HepG2 (cell line): ENCODE measurements around the gene PTPN5. TPM values are rescaled to one million over a fixed set of nuclear protein-coding genes. Genes with fewer than 3 reads are reported as not detected.

Experiments used
- ATAC-seq: fragments of 200-7000 bp; cut with Tn5 transposase; 3 replicates; pipeline ENCODE4 v1.9.1; 2020; ENCODE audit warnings: mild to moderate bottlenecking, moderate library complexity
- BruUV-seq: library from RNA; stranded (reverse); fragments of 400-500 nt; replicated peaks from 2 replicates; lab custom pipeline; 2021; lab: Mats Ljungman, UMichigan
- CTCF ChIA-PET: fragments of 300-600 bp; formaldehyde crosslinking; extraction: SDS; loops from one replicate; lab custom pipeline; 2021; ENCODE audit warnings: low total read pairs, inconsistent platforms, low intra/inter-chr PET ratio; lab: Yijun Ruan, JAX
- POLR2A ChIA-PET: fragments of 350-600 bp; sonication (Branson Sonifier 250); formaldehyde crosslinking; loops from one replicate; lab custom pipeline; 2020; ENCODE audit warnings: antibody characterized with exemption, inconsistent platforms; lab: Yijun Ruan, JAX
- DNase-seq: peaks from one replicate; pipeline ENCODE4 v3.0.0-alpha.2; 2015; ENCODE audit warnings: low spot score
- FAIRE-seq: peaks from 3 replicates; lab custom pipeline; 2011; peaks lifted over from hg19 to GRCh38; lab: Jason Lieb, UNC
- H2AFZ ChIP-seq: one replicate; pipeline ENCODE4 v1.6.1; 2011; ENCODE audit warnings: low read length, inconsistent platforms
- H3K27ac ChIP-seq: fragments of 300-600 bp; 3 replicates; pipeline ENCODE4 v1.8.0; 2011; ENCODE audit warnings: mixed run types, mild to moderate bottlenecking, mixed read lengths, low read length, inconsistent platforms; ENCODE audit not compliant: insufficient read depth; ENCODE audit errors: extremely low read length
- H3K27me3 ChIP-seq, 2 experiments: fragments of 200-600 bp in 1 of 2; 2 replicates in 1 of 2; 3 replicates in 1 of 2; pipeline versions ENCODE4 v1.6.0 to v1.8.0; 2011; ENCODE audit warnings: low read length in 2 of 2, mild to moderate bottlenecking in 2 of 2, moderate library complexity in 2 of 2, inconsistent platforms in 1 of 2; ENCODE audit not compliant: insufficient read depth in 2 of 2, control insufficient read depth in 1 of 2
- H3K36me3 ChIP-seq, 2 experiments: fragments of 200-600 bp in 1 of 2; replicated peaks in 1 of 2; 2 replicates in 1 of 2; 3 replicates in 1 of 2; pipeline versions ENCODE4 v1.5.1 to v1.8.0; 2011; ENCODE audit warnings: low read length in 2 of 2, inconsistent platforms in 1 of 2; ENCODE audit not compliant: insufficient read depth in 2 of 2, control insufficient read depth in 1 of 2
- H3K4me1 ChIP-seq: 2 replicates; pipeline ENCODE4 v1.5.1; 2012; ENCODE audit warnings: low read length, inconsistent platforms; ENCODE audit not compliant: insufficient read depth
- H3K4me2 ChIP-seq: 2 replicates; pipeline ENCODE4 v1.6.0; 2011; ENCODE audit warnings: low read depth, low read length, inconsistent platforms
- H3K4me3 ChIP-seq, 3 experiments: fragments of 200-600 bp in 1 of 3; sonication (generic), shearing (Covaris generic) in 1 of 3; replicated peaks in 1 of 3; 2 replicates each; pipeline ENCODE4 v1.5.1; 2011 to 2016; ENCODE audit warnings: low read length in 3 of 3, inconsistent platforms in 2 of 3, low read depth in 2 of 3, mild to moderate bottlenecking in 2 of 3, control low read depth in 1 of 3, mixed read lengths in 1 of 3; ENCODE audit not compliant: insufficient read depth in 1 of 3
- H3K79me2 ChIP-seq: one replicate; pipeline ENCODE4 v1.6.1; 2011; ENCODE audit warnings: low read length, inconsistent platforms; ENCODE audit not compliant: insufficient read depth
- H3K9ac ChIP-seq: 2 replicates; pipeline ENCODE4 v1.6.0; 2011; ENCODE audit warnings: mild to moderate bottlenecking, low read depth, low read length, inconsistent platforms; ENCODE audit not compliant: insufficient read depth
- H3K9me3 ChIP-seq: 2 replicates; pipeline ENCODE4 v1.5.1; 2012; ENCODE audit warnings: mild to moderate bottlenecking, low read length
- H4K20me1 ChIP-seq: 2 replicates; pipeline ENCODE4 v1.6.0; 2011; ENCODE audit warnings: inconsistent platforms, mild to moderate bottlenecking, low read length, moderate library complexity; ENCODE audit not compliant: insufficient read depth
- CREB3 ChIP-seq: sonication (generic); formaldehyde crosslinking; IDR thresholded peaks from 2 replicates; pipeline ENCODE4 v1.5.0; 2020; ENCODE audit warnings: missing genetic modification reagents
- CTCF ChIP-seq: sonication (generic); formaldehyde crosslinking; IDR thresholded peaks from 2 replicates; pipeline ENCODE4 v1.5.0; 2020; ENCODE audit warnings: mild to moderate bottlenecking, missing genetic modification reagents, moderate library complexity
- HMGA1 ChIP-seq: sonication (generic); formaldehyde crosslinking; conservative IDR thresholded peaks from 2 replicates; pipeline ENCODE4 v1.4.0; 2020; ENCODE audit warnings: missing genetic modification reagents
- RFX1 ChIP-seq: fragments of 450-650 bp; IDR thresholded peaks from 2 replicates; pipeline ENCODE4 v1.6.1; 2017
- RFX3 ChIP-seq: IDR thresholded peaks from 2 replicates; pipeline ENCODE4 v1.6.1; 2016; ENCODE audit warnings: missing biosample characterization, missing genetic modification reagents
- SIN3A ChIP-seq: IDR thresholded peaks from 2 replicates; pipeline ENCODE4 v1.6.1; 2011; ENCODE audit warnings: low read depth, mild to moderate bottlenecking, control low read depth, low read length, borderline replicate concordance
- THAP7 ChIP-seq: sonication (generic); formaldehyde crosslinking; IDR thresholded peaks from 2 replicates; pipeline ENCODE4 v1.8.1; 2023; ENCODE audit warnings: mild to moderate bottlenecking, missing genetic modification reagents
- ZMAT5 ChIP-seq: sonication (generic); formaldehyde crosslinking; IDR thresholded peaks from 2 replicates; pipeline ENCODE4 v1.5.0; 2020; ENCODE audit warnings: mild to moderate bottlenecking, low read depth, missing genetic modification reagents, borderline replicate concordance
- ZNF687 ChIP-seq: sonication (generic); formaldehyde crosslinking; IDR thresholded peaks from 2 replicates; pipeline ENCODE4 v1.5.1; 2020; ENCODE audit warnings: mild to moderate bottlenecking, missing genetic modification reagents, moderate library complexity
- WGBS: methylation state at CpG from one replicate; pipeline ENCODE4 v1.1.6; 2017; ENCODE audit warnings: low lambda C conversion rate; 5-methylcytosine and 5-hydroxymethylcytosine counted together
- in situ Hi-C: cut with HindIII; loops from 2 replicates; pipeline ENCODE4 v1.10.0; 2017; ENCODE audit warnings: low pct_unique_long_range_greater_than_20kb; ENCODE audit not compliant: extremely low pct_ligation_motif_present
- intact Hi-C: fragments of 100-400 bp; cut with micrococcal nuclease; formaldehyde crosslinking; loops from one replicate; pipeline ENCODE4 v1.10.0; 2022; ENCODE audit not compliant: unreplicated experiment
- polyA plus RNA-seq, 8 experiments: library from polyadenylated mRNA; depleted of rRNA in 3 of 8; stranded (reverse) in 7 of 8; unstranded in 1 of 8; fragments of >200 nt; fragmentation: Illumina TruSeq in 4 of 8; extraction: Trizol in 4 of 8; gene quantifications; 2 replicates each; pipeline versions ENCODE4 v1.2.1 to v1.2.3, GENCODE V29; 2011 to 2016; ENCODE audit warnings: low read depth in 4 of 8, missing spikeins in 1 of 8, mixed read lengths in 1 of 8; ENCODE audit not compliant: insufficient read depth in 1 of 8
- total RNA-seq, 5 experiments: library from RNA; depleted of rRNA; stranded (reverse); fragments of >200 nt; fragmentation: Illumina TruSeq; extraction: Trizol; gene quantifications; 2 replicates each; pipeline ENCODE4 v1.2.3, GENCODE V29; 2016; ENCODE audit warnings: low read depth in 1 of 5

PTPN5 gene
- total and polyA plus RNA-seq, 2 of the 13 experiments (the other 11 are each of a cell fraction or from before 2014, with no cell fraction given): not detected

GRCh38 chr11:18736590-18737148, 54.9 kb downstream of the PTPN5 start:
- TF ChIP-seq CTCF (CRISPR knock-in tag): 0 out of 2 replicates have a peak, but pooled peaks have one; percentile 5
- TF ChIP-seq CREB3 (CRISPR knock-in tag): no peak
- peak; percentile 47; the same call in 1 of the 2 replicates for TF ChIP-seq RFX1
- Histone ChIP-seq H3K9ac (no peak overlapping the region), H2AFZ (no peak overlapping the region), H4K20me1 (no peaks in the 10 kb centered on the region), H3K4me3 (no peak overlapping the region), H3K27me3 (peaks cover 3 to 59% of the 10 kb centered on the region in 2 experiments; a peak in 4 of 5 replicates), H3K4me2 (no peak overlapping the region), H3K79me2 (no peaks in the 10 kb centered on the region), H3K36me3 (no peaks in the 10 kb centered on the region), H3K27ac (no peak overlapping the region), H3K4me1 (no peaks in the 10 kb centered on the region), H3K9me3 (no peaks in the 10 kb centered on the region)
- FAIRE-seq (no peak), DNase-seq (no peak), ATAC-seq (peak; percentile 62)
- POLR2A ChIA-PET: no interaction called here
- intact Hi-C loops: no loop called here
- in situ Hi-C loops: loop anchor here (10.0 kb wide), 2 partner anchors 192 to 622 kb away; no protein-coding TSS in a partner anchor
- 1% methylated on average over 8 of the region's 10 CpGs for WGBS
- CTCF ChIA-PET: no interaction called here
- BruUV-seq: no TSS peak

GRCh38 chr11:18733202-18733601, 58.4 kb downstream of the PTPN5 start:
- no peak for DNase-seq
- H3K4me2 ChIP-seq: no peak overlapping the region
- H3K79me2 ChIP-seq: no peaks in the 10 kb centered on the region
- no peak overlapping the region for H3K9ac ChIP-seq
- no peaks in the 10 kb centered on the region for H3K4me1 ChIP-seq
- ChIA-PET POLR2A (no interaction called here), CTCF (interaction anchor here (2.0 kb wide), 1 partner anchor 193 kb away, joined by 9 read pairs; no protein-coding TSS in a partner anchor)
- no peak overlapping the region for H3K27ac ChIP-seq
- intact Hi-C loops (loop anchor here (5.0 kb wide), 1 partner anchor 66 kb away; no protein-coding TSS in a partner anchor), in situ Hi-C loops (loop anchor here (10.0 kb wide), 2 partner anchors 188 to 618 kb away; no protein-coding TSS in a partner anchor)
- no peaks in the 10 kb centered on the region for H3K36me3 ChIP-seq
- ATAC-seq: no peak
- no TSS peak for BruUV-seq
- no peaks in the 10 kb centered on the region for H4K20me1 ChIP-seq
- H2AFZ ChIP-seq: no peak overlapping the region
- H3K4me3 ChIP-seq: no peak overlapping the region
- H3K9me3 ChIP-seq: no peaks in the 10 kb centered on the region
- H3K27me3 ChIP-seq: peaks cover 6 to 52% of the 10 kb centered on the region in 2 experiments; a peak in 3 of 5 replicates
- 8% methylated on average over 5 of the region's 16 CpGs for WGBS
- no peak for FAIRE-seq
- no peak for TF ChIP-seq ZMAT5 (CRISPR knock-in tag)
- no peak for TF ChIP-seq THAP7 (CRISPR knock-in tag)
- no peak for TF ChIP-seq ZNF687
- no peak for TF ChIP-seq HMGA1 (CRISPR knock-in tag)
- no peak for TF ChIP-seq RFX3 (CRISPR knock-in tag)
- no peak for TF ChIP-seq SIN3A
